HG03354 (cell line): ENCODE results near the gene FAH.

Source experiments
- ATAC-seq: cut with Tn5 transposase; IDR thresholded peaks from one replicate; pipeline ENCODE4 v1.9.1; 2021; ENCODE audit warnings: mild to moderate bottlenecking; ENCODE audit not compliant: unreplicated experiment, poor library complexity, severe bottlenecking

FAH gene

DNA sequence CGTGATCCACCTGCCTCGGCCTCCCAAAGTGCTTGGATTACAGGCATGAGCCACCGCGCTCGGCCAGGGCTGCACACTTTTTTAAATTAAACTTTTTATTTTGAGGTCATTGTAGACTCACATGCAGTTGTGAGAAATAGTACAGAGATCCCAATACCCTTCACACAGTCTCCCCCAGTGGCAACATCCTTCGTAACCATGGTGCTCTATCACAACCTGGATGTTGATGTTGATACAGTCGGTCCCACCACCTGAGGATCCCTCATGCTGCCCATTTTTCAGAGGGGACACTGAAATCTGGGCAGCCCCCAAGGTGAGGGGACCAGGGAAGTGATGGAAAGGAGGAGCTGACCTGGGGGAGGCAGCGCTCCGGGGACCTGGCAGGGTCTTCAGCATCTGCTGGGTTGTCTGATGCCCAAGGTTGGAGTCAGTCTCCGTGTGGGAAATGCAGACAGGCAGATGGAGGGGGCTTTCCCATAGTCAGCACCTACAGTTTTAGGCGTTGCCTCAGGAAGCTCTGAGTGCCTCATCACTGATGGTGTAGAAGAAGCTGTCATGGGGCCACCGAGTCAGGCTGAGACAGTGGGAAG is 17.1 kb downstream of the FAH start:
- no peak for ATAC-seq

DNA sequence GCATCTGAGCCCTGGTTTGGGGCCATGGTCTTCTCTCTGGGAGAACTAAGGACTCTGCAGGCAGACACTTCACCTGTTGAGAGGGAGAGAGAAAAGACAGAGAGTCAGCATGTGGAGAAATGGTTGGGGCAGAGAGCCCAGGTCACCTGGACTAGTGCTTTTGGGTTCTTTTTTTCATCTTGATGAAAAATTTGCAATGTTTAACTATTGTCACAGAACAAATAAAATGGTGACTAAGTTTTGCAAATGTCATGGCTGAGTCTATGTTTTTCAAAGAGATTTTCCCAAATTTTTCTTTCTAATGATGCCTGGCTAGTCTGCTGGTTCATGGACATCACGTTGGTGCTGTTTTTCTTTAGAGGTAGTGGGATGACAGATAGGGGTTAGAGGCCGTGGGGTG is 17.8 kb downstream of the FAH start:
- ATAC-seq = no peak

DNA sequence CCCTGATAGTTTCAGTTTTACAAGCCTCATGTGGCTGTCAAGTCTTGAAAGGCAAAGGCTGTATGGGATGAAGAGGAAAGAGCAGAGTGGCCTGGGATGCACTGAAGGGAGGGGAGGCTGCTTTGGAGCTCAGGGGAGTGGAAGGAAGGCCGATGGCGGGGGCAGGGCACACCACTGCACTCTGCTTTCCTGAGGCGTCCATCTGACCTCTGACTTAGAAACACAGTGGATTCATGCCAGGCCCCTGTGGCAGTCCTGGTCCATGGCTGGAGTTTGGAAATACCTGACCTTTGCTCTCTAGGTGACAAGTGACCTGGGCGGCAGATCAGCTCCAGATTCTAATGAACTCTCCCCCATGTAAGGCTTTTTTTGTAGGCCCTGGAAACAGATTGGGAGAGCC is 19.0 kb downstream of the FAH start:
- no peak for ATAC-seq

DNA sequence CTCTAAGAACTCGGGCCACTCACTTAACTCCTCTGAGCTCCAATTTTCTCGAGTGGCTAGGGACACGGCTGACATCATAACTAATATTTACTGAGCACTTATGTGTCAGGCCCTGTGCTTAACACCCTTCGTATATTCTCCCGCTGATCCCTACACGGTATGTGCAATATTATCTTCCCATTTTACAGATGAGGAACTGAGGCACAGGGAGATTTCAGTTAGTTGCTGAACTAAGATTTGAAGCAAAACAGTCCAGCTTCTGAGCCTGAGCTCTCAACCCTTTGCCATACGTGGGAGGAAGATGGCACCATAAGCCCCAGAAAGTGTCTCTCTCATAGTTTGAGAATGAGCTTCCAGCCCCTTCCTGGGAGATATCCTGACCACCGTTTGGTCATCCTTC is 19.6 kb downstream of the FAH start:
- no peak for ATAC-seq

DNA sequence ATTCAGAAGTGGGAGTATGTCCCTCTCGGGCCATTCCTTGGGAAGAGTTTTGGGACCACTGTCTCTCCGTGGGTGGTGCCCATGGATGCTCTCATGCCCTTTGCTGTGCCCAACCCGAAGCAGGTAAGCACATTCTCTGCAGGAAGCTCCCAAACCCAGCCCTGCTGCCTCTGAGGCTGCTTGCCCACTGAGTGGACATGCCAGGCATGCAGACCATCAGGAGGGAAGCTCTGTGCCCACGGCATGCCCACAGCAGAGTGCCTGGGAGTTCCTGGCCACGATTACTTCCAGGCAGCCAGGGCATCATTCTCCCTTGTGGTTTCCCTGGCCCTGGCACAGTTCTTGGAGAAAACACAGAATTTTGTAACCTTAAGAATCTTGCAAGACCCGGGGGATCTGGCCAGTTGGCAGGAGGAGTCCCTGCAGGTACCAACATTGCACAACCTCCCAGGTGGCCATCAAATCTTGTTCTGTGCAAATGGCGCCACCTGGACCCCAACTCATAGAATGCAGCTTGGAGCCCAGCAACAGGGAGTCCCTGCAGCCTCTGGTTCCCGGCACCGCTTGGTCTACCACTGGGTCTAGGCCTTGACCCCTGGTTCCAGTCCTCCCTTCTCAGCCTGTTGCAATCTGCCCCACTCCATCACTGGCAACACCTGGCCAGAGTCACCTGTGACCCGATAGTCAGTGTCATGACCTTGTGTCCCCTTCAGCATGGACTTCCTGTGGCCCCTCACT is 20.4 kb downstream of the FAH start:
- peak; percentile 79 for ATAC-seq

DNA sequence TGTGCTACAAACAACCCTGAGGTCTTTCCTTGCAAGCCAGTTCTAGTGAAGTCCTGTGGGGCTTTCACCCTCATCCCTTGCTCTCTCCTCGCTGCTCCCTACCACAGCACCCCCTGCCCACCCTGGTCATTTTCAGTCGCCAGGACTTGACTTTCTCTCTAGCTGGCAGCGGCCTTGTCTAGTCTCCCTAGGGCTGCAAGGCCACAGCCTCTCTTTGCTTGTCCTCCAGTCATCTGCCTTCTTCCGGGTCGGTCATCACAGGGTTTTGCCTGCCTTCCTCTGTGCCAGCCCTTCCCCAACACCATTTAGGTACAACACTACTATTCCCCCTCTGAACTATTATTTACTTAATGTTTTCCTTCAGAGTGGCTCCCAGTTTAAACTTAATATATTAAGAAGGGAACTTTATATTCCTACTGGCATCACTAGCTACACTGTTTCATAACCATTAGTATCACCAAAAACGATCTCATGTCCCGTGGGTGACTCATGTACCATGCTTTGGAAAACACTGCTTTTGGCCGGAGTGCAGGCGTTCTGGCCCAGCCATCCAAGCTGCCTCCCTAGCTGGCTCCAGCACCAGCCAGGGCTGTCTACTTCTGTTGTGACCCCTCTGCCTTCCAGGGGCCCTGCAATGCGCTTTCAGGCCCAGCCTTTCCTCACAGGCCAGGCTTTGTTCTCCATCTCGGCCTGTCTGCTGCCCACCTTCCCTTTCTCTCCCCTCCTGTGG is 21.4 kb downstream of the FAH start:
- no peak for ATAC-seq

DNA sequence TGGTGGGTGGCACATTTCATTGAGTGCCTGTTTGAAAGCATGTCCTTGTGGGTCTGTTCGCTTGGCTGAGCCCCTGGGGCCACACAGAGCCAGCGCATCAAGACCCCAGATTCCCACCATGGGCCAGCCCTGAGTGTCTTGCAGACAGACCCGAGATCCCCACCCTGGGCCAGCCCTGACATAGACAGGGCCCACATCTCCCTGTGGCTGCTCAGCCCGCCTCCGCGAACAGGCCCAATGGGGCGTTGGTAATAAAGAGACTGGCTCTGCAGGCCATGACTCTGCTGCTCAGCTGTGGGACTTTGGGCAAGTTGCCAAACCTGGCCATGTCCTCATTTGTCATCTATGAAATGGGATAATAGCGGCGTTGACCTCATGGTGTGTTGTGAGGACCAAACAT is 22.6 kb downstream of the FAH start:
- ATAC-seq = no peak

DNA sequence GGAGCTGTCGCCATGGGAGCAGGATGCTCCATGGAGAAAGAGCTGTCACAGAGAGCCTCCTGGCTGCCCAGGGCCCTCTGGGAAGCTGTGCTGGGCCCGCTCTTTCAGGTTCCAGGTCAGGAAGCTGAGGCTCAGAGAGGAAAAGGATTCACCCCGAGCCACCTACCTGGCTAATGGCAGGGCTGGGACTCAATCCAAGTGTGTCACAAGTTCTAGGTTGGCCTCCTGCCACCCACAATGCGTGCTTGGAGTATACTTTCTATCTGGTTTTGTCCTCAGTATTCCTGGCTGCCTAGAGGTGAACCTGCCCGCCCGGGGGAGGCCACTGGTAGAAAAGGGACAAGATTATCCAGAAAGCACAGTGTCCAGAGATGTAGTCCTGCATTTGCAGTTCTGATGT is 23.6 kb downstream of the FAH start:
- no peak for ATAC-seq

DNA sequence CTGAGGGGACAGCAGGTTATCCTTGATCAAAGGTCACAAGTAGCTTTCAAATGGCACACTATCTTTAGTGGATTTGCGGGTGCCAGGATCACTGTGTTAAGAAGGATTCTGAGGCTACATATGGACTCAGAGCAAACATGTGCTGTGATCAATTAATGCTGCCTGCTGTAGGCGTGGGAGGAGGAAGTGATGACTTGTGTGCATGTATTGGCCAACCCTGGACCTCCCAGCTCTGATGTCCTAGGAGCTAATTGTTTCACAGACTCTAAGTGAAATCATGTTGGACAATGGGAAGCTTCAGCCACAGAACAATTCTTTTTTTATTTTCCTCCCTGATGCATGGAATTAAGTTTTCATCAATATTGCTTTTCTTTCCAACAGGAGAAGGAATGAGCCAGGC is 24.4 kb downstream of the FAH start:
- ATAC-seq = no peak

DNA sequence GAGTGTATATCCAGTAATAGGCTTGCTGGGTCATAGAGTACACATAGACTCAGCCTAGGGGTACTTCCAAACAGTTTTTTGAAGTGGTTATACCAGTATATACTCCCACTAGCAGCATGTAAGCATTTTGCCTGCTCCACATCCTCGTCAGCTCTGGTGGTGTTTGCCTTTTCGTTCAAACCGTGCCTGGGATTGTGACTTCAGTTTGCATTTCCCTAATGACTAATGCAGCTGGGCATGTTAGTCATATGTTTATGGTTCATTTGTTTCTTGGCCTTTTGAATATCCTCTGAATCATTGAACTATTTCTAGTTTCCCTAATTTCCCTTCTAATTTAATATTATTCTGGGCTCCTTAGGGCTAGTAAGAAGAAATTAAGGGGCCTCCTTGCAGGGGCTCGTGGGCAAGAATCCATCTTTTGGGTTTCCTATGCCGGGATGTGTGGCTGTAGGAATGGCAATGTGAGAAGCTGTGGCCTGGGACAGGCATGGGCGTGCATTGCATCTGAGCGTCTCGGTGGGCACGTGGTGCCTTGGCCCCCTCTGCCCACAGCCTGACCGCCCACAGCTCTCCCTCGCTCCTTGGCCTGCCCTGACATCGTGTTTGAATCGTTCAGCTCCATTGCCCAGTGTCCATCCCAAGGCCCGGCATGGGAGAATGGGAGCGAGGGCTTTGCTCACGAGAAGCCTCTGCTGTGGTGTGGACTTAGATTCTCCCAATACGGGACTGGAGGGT is 26.4 kb downstream of the FAH start:
- no peak for ATAC-seq

DNA sequence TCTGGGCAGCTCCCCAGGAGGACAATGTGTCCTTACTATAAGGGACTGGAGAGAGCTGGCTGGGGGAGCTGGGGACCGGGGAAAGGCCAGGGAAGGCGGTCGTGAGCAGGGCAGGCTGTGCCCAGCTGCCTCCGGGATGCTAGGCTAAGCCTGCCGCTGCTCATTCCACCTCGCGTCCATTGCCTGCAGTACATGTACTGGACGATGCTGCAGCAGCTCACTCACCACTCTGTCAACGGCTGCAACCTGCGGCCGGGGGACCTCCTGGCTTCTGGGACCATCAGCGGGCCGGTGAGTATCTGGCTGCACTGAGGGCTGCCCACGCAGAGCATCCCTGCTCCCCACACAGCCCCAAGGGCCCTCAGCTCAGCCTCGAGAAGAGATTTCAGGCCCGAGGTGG is 27.1 kb downstream of the FAH start:
- no peak for ATAC-seq

DNA sequence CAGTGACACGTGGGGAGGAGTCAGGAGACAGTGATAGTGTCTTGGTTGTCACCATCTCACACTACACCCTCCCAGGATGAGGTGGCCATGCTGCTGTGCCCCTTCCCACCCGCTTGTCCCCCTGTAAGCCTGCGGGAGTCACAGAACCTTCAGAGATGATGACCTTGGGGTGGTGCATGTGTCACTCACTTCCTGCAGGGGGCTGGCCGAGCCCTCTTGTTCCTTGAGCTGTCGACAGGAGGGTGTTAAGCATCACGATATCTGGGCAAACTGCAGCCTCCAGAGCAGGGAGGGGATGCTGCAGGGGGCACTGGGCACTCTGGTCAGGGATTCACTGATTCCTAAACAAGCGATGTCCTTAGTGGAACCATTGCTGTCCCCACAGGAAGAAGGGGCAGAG is 27.7 kb downstream of the FAH start:
- ATAC-seq = no peak

DNA sequence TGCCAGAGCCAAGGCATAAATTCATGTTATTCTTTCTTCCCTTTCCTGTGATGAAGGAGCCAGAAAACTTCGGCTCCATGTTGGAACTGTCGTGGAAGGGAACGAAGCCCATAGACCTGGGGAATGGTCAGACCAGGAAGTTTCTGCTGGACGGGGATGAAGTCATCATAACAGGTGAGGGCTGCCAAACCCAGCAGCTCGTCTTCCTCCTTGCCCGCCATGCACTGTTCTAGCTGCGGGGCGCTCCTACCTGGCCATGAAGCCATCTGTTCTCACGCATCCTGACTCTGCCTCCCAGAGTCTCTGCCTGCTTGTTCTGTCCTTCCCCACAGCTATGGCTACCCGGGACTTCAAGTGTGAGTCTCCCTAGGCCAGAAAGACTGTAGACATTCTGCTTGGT is 28.2 kb downstream of the FAH start:
- ATAC-seq = no peak

DNA sequence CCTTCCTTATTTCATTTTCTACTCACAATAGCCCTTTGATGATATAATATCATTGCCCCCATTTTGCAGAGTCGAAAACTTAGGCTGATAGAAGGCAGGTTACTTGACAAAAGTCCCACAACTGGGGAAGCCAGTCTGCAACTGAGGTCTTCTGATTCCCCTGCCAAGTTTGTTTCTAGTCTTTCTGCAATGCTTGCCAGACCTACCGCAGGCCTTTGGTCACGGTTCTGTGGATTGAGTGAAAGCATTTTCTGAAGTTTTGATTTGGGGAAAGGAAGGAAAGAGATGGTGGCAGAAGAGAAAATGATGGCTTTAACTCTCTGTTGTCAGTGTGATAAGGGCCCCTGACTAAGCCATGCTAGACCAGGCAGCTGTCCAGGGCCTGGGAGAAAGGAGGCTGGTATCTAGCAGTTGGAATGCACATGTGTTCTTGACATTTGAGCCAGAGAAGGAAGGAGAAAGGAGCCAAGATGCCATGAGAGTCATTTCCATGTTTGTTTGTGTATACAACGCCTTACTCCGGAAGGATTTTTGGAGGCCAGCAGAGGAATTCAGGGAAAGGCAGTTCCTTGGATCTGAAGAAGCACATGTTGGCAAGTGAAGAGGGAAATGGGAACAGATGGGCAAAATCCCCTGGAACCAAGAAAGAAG is 29.9 kb downstream of the FAH start:
- no peak for ATAC-seq

DNA sequence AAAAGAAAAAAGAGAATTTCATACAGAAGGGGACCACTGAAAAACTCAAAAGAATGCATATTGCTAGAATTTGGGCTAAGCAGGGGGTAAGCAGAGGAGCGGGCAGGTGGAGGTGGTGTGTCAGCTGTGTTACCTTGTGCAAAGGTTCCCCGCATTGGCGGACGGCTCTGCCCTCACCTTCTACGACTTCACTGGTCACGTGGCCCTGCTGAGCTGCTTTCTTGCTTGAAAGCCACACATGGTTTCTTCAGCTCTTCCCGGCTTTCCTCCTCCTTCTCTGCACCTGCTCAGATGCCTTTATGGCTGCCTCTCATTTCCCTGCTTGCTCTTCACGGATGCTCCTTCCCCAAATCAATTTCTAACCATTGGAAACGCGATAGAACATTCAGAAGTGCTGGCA is 30.5 kb downstream of the FAH start:
- ATAC-seq = no peak

DNA sequence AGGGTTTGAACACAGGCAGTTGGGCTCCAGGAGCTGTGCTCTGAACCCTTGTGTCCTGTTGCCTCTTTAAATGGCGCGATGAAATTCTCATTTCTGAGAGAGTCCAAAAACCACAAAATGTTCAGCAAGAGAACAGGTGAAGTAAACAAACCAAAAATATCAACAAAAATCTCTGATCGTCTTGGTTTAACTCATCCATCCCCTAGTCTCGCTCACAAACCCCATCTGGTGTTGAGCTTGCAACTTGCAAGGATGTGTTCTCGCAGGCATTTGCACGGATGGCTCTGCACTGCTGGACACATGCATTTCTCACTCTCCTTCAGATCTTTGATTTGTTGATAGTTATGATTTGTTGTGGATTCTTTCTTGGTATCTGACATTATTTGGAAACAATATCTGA is 31.1 kb downstream of the FAH start:
- ATAC-seq = no peak

DNA sequence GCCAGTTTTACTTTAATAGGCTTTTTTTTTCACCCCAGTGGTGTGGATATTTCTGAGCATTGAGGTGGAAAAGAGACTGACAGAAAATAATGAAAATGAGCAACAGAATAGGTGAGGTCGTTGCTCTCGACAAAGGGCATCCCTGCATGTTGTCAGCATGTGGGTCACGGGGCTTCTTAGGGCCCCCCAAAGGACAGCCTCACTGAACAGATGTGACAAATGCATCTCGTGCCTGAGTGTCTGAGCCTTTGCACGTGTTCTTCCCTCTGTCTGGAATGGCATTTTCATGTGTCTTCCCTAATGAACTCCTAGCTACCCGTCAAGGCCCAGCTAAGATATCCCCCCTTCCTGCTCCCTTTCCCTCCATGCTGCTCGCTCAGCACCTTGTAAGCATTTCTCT is 31.8 kb downstream of the FAH start:
- no peak for ATAC-seq

DNA sequence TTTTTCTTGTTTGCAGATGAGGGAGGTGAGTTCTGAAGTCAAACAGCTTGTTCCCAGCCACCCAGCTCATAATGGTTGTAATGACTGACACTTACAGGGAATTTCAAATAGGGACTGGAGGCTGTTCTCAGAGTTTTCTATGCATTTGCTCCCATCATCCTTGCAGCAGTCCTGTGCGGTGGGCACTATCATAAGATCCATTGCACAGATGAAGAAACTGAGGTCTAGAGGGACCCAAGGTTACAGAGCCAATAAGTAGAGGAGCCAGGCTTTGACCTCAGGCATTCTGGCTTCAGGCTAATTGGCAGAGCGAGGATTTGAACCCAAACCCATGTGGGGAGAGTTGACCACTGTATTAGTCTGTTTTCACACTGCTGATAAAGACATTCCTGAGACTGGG is 32.4 kb downstream of the FAH start:
- no peak for ATAC-seq

DNA sequence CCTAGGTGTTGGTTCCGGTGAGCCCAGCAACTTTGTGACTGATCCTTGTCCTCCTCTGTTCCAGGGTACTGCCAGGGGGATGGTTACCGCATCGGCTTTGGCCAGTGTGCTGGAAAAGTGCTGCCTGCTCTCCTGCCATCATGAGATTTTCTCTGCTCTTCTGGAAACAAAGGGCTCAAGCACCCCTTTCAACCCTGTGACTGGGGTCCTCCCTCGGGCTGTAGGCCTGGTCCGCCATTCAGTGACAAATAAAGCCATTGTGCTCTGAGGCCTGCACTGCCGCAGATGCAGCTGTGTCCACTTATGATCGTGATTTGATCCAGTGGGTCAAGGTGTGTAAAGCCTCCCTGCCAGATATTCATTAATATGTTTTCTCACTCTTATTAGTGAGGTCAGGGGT is 33.3 kb downstream of the FAH start:
- ATAC-seq = no peak

DNA sequence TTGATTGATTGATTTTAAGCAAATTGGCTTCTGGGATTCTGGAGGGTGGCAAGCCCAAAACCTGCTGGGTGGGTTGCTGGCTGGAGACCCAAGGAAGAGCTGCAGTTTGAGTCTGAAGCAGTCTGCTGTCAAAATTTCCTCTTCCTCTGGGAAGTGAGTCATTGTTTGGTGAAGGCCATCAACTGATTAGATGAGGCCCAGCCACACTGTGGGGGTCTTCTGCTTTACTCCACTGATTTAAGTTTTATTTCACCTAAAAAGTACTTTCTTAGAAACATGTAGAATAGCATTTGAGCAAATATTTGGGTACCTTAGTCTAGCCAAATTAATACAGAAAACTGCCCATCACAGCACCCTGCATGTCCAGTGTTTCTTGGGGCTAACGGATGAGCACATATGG is 33.8 kb downstream of the FAH start:
- ATAC-seq = no peak
